ENCODE measurements around the gene HIVEP3. TPM values are rescaled to one million over a fixed set of nuclear protein-coding genes. Genes with fewer than 3 reads are reported as not detected.

Gene HIVEP3
- total and polyA plus RNA-seq, 4 donors = 7.0 to 14.7 (median 8.8) TPM

- peak overlapping the region in 1 of 2 donors; percentile 37 for H3K27ac ChIP-seq (ENCODE audit: low read depth in 1 of 2, low read length in 1 of 2)
- peaks cover 10 to 34% (median 13%) of the 10 kb centered on the region in 5 donors for H3K4me1 ChIP-seq (ENCODE audit: control insufficient read depth in 5 of 5, insufficient read depth in 5 of 5, low read length in 5 of 5)
- DNase-seq = no peak
- TF ChIP-seq, protein P1, sequence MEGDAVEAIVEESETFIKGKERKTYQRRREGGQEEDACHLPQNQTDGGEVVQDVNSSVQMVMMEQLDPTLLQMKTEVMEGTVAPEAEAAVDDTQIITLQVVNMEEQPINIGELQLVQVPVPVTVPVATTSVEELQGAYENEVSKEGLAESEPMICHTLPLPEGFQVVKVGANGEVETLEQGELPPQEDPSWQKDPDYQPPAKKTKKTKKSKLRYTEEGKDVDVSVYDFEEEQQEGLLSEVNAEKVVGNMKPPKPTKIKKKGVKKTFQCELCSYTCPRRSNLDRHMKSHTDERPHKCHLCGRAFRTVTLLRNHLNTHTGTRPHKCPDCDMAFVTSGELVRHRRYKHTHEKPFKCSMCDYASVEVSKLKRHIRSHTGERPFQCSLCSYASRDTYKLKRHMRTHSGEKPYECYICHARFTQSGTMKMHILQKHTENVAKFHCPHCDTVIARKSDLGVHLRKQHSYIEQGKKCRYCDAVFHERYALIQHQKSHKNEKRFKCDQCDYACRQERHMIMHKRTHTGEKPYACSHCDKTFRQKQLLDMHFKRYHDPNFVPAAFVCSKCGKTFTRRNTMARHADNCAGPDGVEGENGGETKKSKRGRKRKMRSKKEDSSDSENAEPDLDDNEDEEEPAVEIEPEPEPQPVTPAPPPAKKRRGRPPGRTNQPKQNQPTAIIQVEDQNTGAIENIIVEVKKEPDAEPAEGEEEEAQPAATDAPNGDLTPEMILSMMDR (IDR thresholded peaks at IDR 0.05; ENCODE audit: control extremely low read depth, extremely low read depth) = no peak
- no peak overlapping the region for H3K4me3 ChIP-seq
- H3K9me3 ChIP-seq (ENCODE audit: control insufficient read depth in 4 of 4, insufficient read depth in 3 of 4, low read length in 3 of 4) = no peaks in the 10 kb centered on the region
- no peaks in the 10 kb centered on the region for H3K36me3 ChIP-seq (ENCODE audit: control insufficient read depth in 4 of 4, insufficient read depth in 4 of 4, low read length in 4 of 4)
- no peaks in the 10 kb centered on the region for H3K27me3 ChIP-seq (ENCODE audit: control insufficient read depth in 3 of 3, insufficient read depth in 3 of 3, low read length in 2 of 3)
- ATAC-seq (ENCODE audit: insufficient read depth, low FRiP score) = no peak
- H3K9ac ChIP-seq (ENCODE audit: insufficient read depth in 1 of 2, low read length in 2 of 2) = no peak overlapping the region
- 21 to 52% methylated on average over 6 of the region's 6 CpGs for WGBS, 2 donors
Observed at GRCh38 chr1:41768583-41768982, 150.1 kb downstream of the HIVEP3 start.

GRCh38 chr1:41767534-41768525, 150.9 kb downstream of the HIVEP3 start:
- peak; percentile 55 to 80 (median 71) for DNase-seq
- 61 to 74% methylated on average over 11 of the region's 11 CpGs for WGBS, 2 donors

DNA sequence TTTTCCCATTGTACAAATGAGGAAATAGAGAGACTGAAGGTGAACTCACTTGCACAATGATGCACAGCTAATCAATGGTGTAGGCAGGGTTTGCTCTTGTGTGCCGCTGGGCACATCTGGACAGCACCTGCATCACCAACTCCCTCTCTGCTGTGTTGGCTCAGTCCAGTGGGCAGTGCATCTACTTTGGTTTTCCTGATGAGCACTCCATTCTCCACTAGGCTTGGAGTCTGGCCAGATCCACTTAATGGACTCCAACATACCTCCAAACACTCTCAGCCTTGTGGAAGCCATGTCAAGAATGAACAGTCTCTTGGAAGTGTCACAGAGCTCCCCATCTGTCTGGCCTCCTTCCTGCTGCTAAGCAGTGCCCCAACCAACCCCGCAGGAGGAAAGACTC, 152.2 kb downstream of the HIVEP3 start:
- Histone ChIP-seq H3K27me3 (ENCODE audit: control insufficient read depth in 3 of 3, insufficient read depth in 3 of 3, low read length in 2 of 3) (no peaks in the 10 kb centered on the region), H3K36me3 (ENCODE audit: control insufficient read depth in 4 of 4, insufficient read depth in 4 of 4, low read length in 4 of 4) (no peaks in the 10 kb centered on the region), H3K9ac (ENCODE audit: insufficient read depth in 1 of 2, low read length in 2 of 2) (no peak overlapping the region), H3K27ac (ENCODE audit: low read depth in 1 of 2, low read length in 1 of 2) (no peak overlapping the region), H3K9me3 (ENCODE audit: control insufficient read depth in 4 of 4, insufficient read depth in 3 of 4, low read length in 3 of 4) (peaks cover 0 to 6% (median 1%) of the 10 kb centered on the region in 4 donors), H3K4me3 (no peak overlapping the region), H3K4me1 (ENCODE audit: control insufficient read depth in 5 of 5, insufficient read depth in 5 of 5, low read length in 5 of 5) (peaks cover 10 to 34% (median 12%) of the 10 kb centered on the region in 5 donors)
- ATAC-seq (ENCODE audit: insufficient read depth, low FRiP score) (no peak), DNase-seq (no peak)
- TF ChIP-seq, protein P1 (IDR thresholded peaks at IDR 0.05; ENCODE audit: control extremely low read depth, extremely low read depth) = no peak
- WGBS, 2 donors = 77 to 83% methylated on average over 2 of the region's 2 CpGs

More at GRCh38 chr1:41767534-41768525, 150.9 kb downstream of the HIVEP3 start:
- no peaks in the 10 kb centered on the region for H3K27me3 ChIP-seq (ENCODE audit: control insufficient read depth in 3 of 3, insufficient read depth in 3 of 3, low read length in 2 of 3)
- peaks cover 10 to 34% (median 13%) of the 10 kb centered on the region in 5 donors for H3K4me1 ChIP-seq (ENCODE audit: control insufficient read depth in 5 of 5, insufficient read depth in 5 of 5, low read length in 5 of 5)
- TF ChIP-seq, protein P1 (IDR thresholded peaks at IDR 0.05; ENCODE audit: control extremely low read depth, extremely low read depth) = no peak
- no peaks in the 10 kb centered on the region for H3K36me3 ChIP-seq (ENCODE audit: control insufficient read depth in 4 of 4, insufficient read depth in 4 of 4, low read length in 4 of 4)
- peaks cover 0 to 2% (median 0%) of the 10 kb centered on the region in 4 donors for H3K9me3 ChIP-seq (ENCODE audit: control insufficient read depth in 4 of 4, insufficient read depth in 3 of 4, low read length in 3 of 4)
- H3K9ac ChIP-seq (ENCODE audit: insufficient read depth in 1 of 2, low read length in 2 of 2) = no peak overlapping the region
- no peak for ATAC-seq (ENCODE audit: insufficient read depth, low FRiP score)
- H3K4me3 ChIP-seq = no peak overlapping the region
- no peak overlapping the region for H3K27ac ChIP-seq (ENCODE audit: low read depth in 1 of 2, low read length in 1 of 2)
